B cell (primary cell): ENCODE results near the gene ARHGAP26. TPM values are rescaled to one million over a fixed set of nuclear protein-coding genes. Genes with fewer than 3 reads are reported as not detected.

Source experiments
- ATAC-seq: fragments of 200-7000 bp; cut with Tn5 transposase; one replicate; pipeline ENCODE4 v1.10.0; 2021; ENCODE audit warnings: low read depth, mild to moderate bottlenecking, moderate number of reproducible peaks, moderate library complexity
- CTCF ChIA-PET: fragments of 350-600 bp; sonication (Branson Sonifier 250); formaldehyde crosslinking; loops from one replicate; lab custom pipeline; 2021; ENCODE audit warnings: antibody characterized with exemption, inconsistent platforms; lab: Charles Lee
- POLR2A ChIA-PET: fragments of 350-600 bp; sonication (Branson Sonifier 250); formaldehyde crosslinking; loops from one replicate; lab custom pipeline; 2021; ENCODE audit warnings: antibody characterized with exemption; lab: Charles Lee
- DNase-seq: peaks from one replicate; pipeline ENCODE4 v3.0.0; 2013
- H2AFZ ChIP-seq: 2 replicates; pipeline ENCODE4 v1.6.1; 2012; ENCODE audit warnings: mild to moderate bottlenecking, low read depth, low read length; ENCODE audit not compliant: insufficient read depth, poor library complexity, severe bottlenecking
- H3K27ac ChIP-seq, 2 donors: 1 replicate in 1 of 2; 2 replicates in 1 of 2; pipeline ENCODE4 v1.5.1; 2012 to 2013; ENCODE audit warnings: low read length in 2 of 2, mild to moderate bottlenecking in 2 of 2, moderate library complexity in 1 of 2
- H3K27me3 ChIP-seq, 4 experiments: fragments of 200-600 bp in 1 of 4; sonication (generic) in 1 of 4; replicated peaks in 1 of 4; 1 replicate in 2 of 4; 2 replicates in 2 of 4; pipeline versions ENCODE4 v1.6.1 to v1.7.0; 2013 to 2016; ENCODE audit warnings: low read length in 3 of 4, mild to moderate bottlenecking in 2 of 4, mixed read lengths in 1 of 4, moderate library complexity in 1 of 4; ENCODE audit not compliant: insufficient read depth in 4 of 4, control insufficient read depth in 3 of 4; ENCODE audit errors: control extremely low read depth in 1 of 4
- H3K36me3 ChIP-seq, 2 experiments: replicated peaks in 1 of 2; 1 replicate in 1 of 2; 2 replicates in 1 of 2; pipeline versions ENCODE4 v1.6.1 to v1.7.1; 2013; ENCODE audit warnings: low read length in 1 of 2; ENCODE audit not compliant: insufficient read depth in 2 of 2, control insufficient read depth in 1 of 2; ENCODE audit errors: control extremely low read depth in 1 of 2, extremely low read depth in 1 of 2
- H3K4me1 ChIP-seq, 2 donors: fragments of 200-600 bp in 1 of 2; sonication (generic) in 1 of 2; 1 replicate in 1 of 2; 2 replicates in 1 of 2; pipeline versions ENCODE4 v1.5.1 to v1.6.1; 2013 to 2017; ENCODE audit warnings: low read length in 2 of 2; ENCODE audit not compliant: control insufficient read depth in 2 of 2, insufficient read depth in 2 of 2
- H3K4me2 ChIP-seq: replicated peaks from 2 replicates; pipeline ENCODE3; 2012; ENCODE audit warnings: mild to moderate bottlenecking, low read depth, low read length; ENCODE audit not compliant: poor library complexity, severe bottlenecking
- H3K4me3 ChIP-seq, 5 experiments: fragments of 200-600 bp in 1 of 5; sonication (generic) in 1 of 5; 1 replicate in 3 of 5; 2 replicates in 2 of 5; pipeline versions ENCODE4 v1.5.1 to v1.7.0; 2011 to 2016; ENCODE audit warnings: low read length in 4 of 5, mild to moderate bottlenecking in 4 of 5, low read depth in 2 of 5, control low read depth in 1 of 5, moderate library complexity in 1 of 5; ENCODE audit not compliant: insufficient read depth in 1 of 5; ENCODE audit errors: control extremely low read depth in 1 of 5, extremely low read depth in 1 of 5
- H3K79me2 ChIP-seq: fragments of 200-600 bp; sonication (generic); one replicate; pipeline ENCODE4 v1.6.0; 2016; ENCODE audit warnings: low read length; ENCODE audit not compliant: control insufficient read depth, insufficient read depth
- H3K9ac ChIP-seq: fragments of 200-600 bp; sonication (generic); 2 replicates; pipeline ENCODE4 v1.6.1; 2017; ENCODE audit warnings: mild to moderate bottlenecking, low read length, moderate library complexity
- H3K9me3 ChIP-seq, 3 donors: one replicate each; pipeline versions ENCODE4 v1.6.1 to v1.7.1; 2013; ENCODE audit warnings: low read length in 2 of 3; ENCODE audit not compliant: control insufficient read depth in 2 of 3, insufficient read depth in 1 of 3; ENCODE audit errors: control extremely low read depth in 1 of 3
- H4K20me1 ChIP-seq: 2 replicates; pipeline ENCODE4 v1.6.0; 2012; ENCODE audit warnings: mild to moderate bottlenecking, low read length; ENCODE audit not compliant: insufficient read depth, control insufficient read depth, poor library complexity, severe bottlenecking
- H3K27ac Mint-ChIP-seq: one replicate; pipeline ENCODE4 v1.8.0; 2021; ENCODE audit warnings: mixed read lengths
- H3K27me3 Mint-ChIP-seq: one replicate; pipeline ENCODE4 v1.8.0; 2021; ENCODE audit warnings: mixed read lengths
- H3K4me1 Mint-ChIP-seq: one replicate; pipeline ENCODE4 v1.8.0; 2021; ENCODE audit warnings: mixed read lengths
- H3K4me3 Mint-ChIP-seq: one replicate; pipeline ENCODE4 v1.8.0; 2021; ENCODE audit warnings: mixed read lengths
- H3K9me3 Mint-ChIP-seq: one replicate; pipeline ENCODE4 v1.8.0; 2022; ENCODE audit warnings: mixed read lengths; ENCODE audit not compliant: insufficient read depth
- EZH2 ChIP-seq: IDR thresholded peaks from 2 replicates; pipeline ENCODE4 v1.6.1; 2012; ENCODE audit warnings: borderline replicate concordance, low read depth, mild to moderate bottlenecking, moderate library complexity, low read length; ENCODE audit not compliant: insufficient read depth, poor library complexity, severe bottlenecking
- WGBS: methylation state at CpG from one replicate; pipeline ENCODE4 v1.1.5; 2013; ENCODE audit warnings: missing lambda C conversion rate; ENCODE audit not compliant: insufficient coverage; 5-methylcytosine and 5-hydroxymethylcytosine counted together
- intact Hi-C: fragments of 100-400 bp; cut with micrococcal nuclease; formaldehyde crosslinking; loops from one replicate; pipeline ENCODE4 v1.10.0; 2022
- polyA plus RNA-seq: library from polyadenylated mRNA; depleted of rRNA; stranded (reverse); fragments of >200 nt; gene quantifications from 2 replicates; pipeline ENCODE4 v1.2.3, GENCODE V29; 2012
- total RNA-seq, 2 donors: library from RNA; stranded (reverse); fragments of 120-200 nt in 1 of 2; gene quantifications; 1 replicate in 1 of 2; 2 replicates in 1 of 2; pipeline versions ENCODE4 v1.2.3 to v1.2.4, GENCODE V29; 2013 to 2022
- TF ChIP-seq, protein P1 (sequence below): fragments of 200-600 bp; IDR thresholded peaks from one replicate; pipeline ENCODE4 v1.8.0; 2022; ENCODE audit warnings: antibody characterized with exemption, mild to moderate bottlenecking

Gene ARHGAP26
- total and polyA plus RNA-seq, 2 donors (not counting 1 experiment from before 2014, with no cell fraction given) = 1.8 to 22.5 TPM

DNA sequence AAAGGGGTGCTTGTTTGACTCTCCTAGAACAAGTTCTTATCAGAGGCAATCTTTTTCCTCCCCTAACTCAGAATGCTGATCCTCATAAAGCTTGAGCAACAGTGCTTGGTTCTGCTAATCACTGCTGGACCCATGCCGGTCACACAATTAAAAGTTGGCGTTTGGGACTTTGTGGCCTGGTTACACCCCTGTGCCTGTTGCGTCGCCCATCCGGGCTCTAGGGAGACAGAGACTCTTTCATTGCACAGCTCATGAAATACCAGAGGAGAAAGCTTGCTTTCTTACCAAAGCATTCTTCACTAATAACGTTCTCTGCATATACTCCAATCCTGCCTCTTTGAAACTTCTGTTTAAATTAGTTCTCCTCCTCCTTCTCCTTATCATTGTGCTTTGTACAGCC lies 332.2 kb downstream of the ARHGAP26 start:
- H3K4me1 ChIP-seq = peaks cover 3 to 8% of the 10 kb centered on the region in 2 donors
- POLR2A ChIA-PET = no interaction called here
- H3K4me2 ChIP-seq = no peak overlapping the region
- no peak overlapping the region for H3K27ac Mint-ChIP-seq
- H4K20me1 ChIP-seq = no peaks in the 10 kb centered on the region
- no peaks in the 10 kb centered on the region for H3K27me3 ChIP-seq
- no peak overlapping the region for H3K4me3 Mint-ChIP-seq
- H3K4me3 ChIP-seq = no peak overlapping the region
- ATAC-seq = no peak
- no peak overlapping the region for H2AFZ ChIP-seq
- H3K4me1 Mint-ChIP-seq = peaks cover 13% of the 10 kb centered on the region
- H3K27me3 Mint-ChIP-seq = no peaks in the 10 kb centered on the region
- no peaks in the 10 kb centered on the region for H3K79me2 ChIP-seq
- H3K9me3 ChIP-seq = no peaks in the 10 kb centered on the region
- no peak overlapping the region for H3K27ac ChIP-seq
- 98% methylated on average over 6 of the region's 6 CpGs for WGBS
- intact Hi-C loops = no loop called here
- H3K9me3 Mint-ChIP-seq = no peaks in the 10 kb centered on the region
- TF ChIP-seq, protein P1, sequence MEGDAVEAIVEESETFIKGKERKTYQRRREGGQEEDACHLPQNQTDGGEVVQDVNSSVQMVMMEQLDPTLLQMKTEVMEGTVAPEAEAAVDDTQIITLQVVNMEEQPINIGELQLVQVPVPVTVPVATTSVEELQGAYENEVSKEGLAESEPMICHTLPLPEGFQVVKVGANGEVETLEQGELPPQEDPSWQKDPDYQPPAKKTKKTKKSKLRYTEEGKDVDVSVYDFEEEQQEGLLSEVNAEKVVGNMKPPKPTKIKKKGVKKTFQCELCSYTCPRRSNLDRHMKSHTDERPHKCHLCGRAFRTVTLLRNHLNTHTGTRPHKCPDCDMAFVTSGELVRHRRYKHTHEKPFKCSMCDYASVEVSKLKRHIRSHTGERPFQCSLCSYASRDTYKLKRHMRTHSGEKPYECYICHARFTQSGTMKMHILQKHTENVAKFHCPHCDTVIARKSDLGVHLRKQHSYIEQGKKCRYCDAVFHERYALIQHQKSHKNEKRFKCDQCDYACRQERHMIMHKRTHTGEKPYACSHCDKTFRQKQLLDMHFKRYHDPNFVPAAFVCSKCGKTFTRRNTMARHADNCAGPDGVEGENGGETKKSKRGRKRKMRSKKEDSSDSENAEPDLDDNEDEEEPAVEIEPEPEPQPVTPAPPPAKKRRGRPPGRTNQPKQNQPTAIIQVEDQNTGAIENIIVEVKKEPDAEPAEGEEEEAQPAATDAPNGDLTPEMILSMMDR = no peak
- no peak for TF ChIP-seq EZH2
- no peak for DNase-seq
- H3K9ac ChIP-seq = no peak overlapping the region
- CTCF ChIA-PET = no interaction called here
- peaks cover 0 to 1% of the 10 kb centered on the region in 2 experiments for H3K36me3 ChIP-seq

GRCh38 chr5:143105216-143105905 lies 335.2 kb downstream of the ARHGAP26 start:
- ChIA-PET CTCF (interaction anchor here (0.6 to 1.0 kb wide), 2 partner anchors 13 to 722 kb away, joined by 3 read pairs; no protein-coding TSS in a partner anchor), POLR2A (no interaction called here)
- no peak for DNase-seq
- intact Hi-C loops = no loop called here
- H3K27ac ChIP-seq = no peak overlapping the region
- Mint-ChIP-seq H3K4me1 (peaks cover 12% of the 10 kb centered on the region), H3K27me3 (no peaks in the 10 kb centered on the region), H3K4me3 (no peak overlapping the region), H3K27ac (no peak overlapping the region), H3K9me3 (no peaks in the 10 kb centered on the region)
- ATAC-seq = no peak
- H4K20me1 ChIP-seq = no peaks in the 10 kb centered on the region
- H2AFZ ChIP-seq = no peak overlapping the region
- no peaks in the 10 kb centered on the region for H3K79me2 ChIP-seq
- WGBS = 79% methylated on average over 7 of the region's 16 CpGs
- no peaks in the 10 kb centered on the region for H3K36me3 ChIP-seq
- H3K4me3 ChIP-seq = no peak overlapping the region
- H3K4me1 ChIP-seq = peaks cover 3 to 7% of the 10 kb centered on the region in 2 donors
- no peaks in the 10 kb centered on the region for H3K9me3 ChIP-seq
- H3K9ac ChIP-seq = no peak overlapping the region
- TF ChIP-seq, protein P1 = no peak
- TF ChIP-seq EZH2 = no peak
- H3K27me3 ChIP-seq = no peaks in the 10 kb centered on the region
- H3K4me2 ChIP-seq = no peak overlapping the region
